ENCODE measurements around the gene HOXD9.

HOXD9 gene

DNA sequence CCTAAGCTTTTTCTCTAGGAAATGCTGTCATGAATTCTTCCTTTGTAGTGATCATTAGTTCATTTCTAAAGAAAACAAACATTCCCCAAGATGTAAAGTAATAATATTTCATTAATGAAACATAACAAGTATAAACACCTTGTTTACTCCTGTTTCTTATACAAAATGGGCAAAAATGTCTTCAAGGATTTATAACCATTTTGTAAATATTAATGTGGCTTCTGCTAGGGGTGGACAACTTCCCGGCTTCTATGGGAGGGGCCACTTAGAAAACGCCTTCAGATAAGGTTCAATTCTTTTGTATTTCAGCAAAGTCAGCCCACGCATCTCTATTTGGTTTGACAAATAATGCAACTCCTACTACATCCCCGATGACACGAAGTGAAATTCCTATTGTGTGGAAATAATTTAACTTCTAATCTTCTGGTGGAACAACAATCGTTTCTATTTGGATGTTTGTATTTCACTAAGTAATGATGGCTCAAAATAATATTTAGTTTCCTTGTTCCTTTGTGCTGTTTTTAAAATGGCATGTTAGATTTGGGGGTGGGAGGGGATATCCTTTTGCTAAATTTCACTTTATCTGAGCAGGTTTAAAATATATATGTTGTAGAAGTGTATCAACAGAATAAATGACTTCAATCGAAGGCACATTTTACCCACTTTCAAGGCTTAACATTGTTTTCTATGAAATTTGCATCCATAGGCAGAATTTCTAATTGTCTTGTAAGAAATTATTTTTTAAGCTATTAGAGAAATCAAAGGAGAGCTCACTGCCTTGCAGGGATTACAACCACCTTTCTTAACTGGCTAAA is 51.3 kb downstream of the HOXD9 start:
- Histone ChIP-seq H3K9me3 (ENCODE audit: control insufficient read depth, low read length) (no peaks in the 10 kb centered on the region), H3K36me3 (ENCODE audit: control insufficient read depth, insufficient read depth, low read length) (no peaks in the 10 kb centered on the region), H3K9ac (ENCODE audit: low read length) (no peak overlapping the region), H3K4me3 (ENCODE audit: low read length) (no peak overlapping the region), H3K27me3 (ENCODE audit: control insufficient read depth, insufficient read depth, low read length) (peaks cover 99% of the 10 kb centered on the region), H3K4me1 (ENCODE audit: control insufficient read depth, insufficient read depth, low read length) (no peaks in the 10 kb centered on the region)

GRCh38 chr2:176174382-176174823 is 51.9 kb downstream of the HOXD9 start:
- no peaks in the 10 kb centered on the region for H3K36me3 ChIP-seq (ENCODE audit: control insufficient read depth, insufficient read depth, low read length)
- H3K4me3 ChIP-seq (ENCODE audit: low read length): no peak overlapping the region
- no peaks in the 10 kb centered on the region for H3K4me1 ChIP-seq (ENCODE audit: control insufficient read depth, insufficient read depth, low read length)
- no peaks in the 10 kb centered on the region for H3K9me3 ChIP-seq (ENCODE audit: control insufficient read depth, low read length)
- H3K27me3 ChIP-seq (ENCODE audit: control insufficient read depth, insufficient read depth, low read length): peaks cover 100% of the 10 kb centered on the region
- no peak overlapping the region for H3K9ac ChIP-seq (ENCODE audit: low read length)
